ENCODE results near the gene KCNJ6.
"Not testable (repeated sequence)": the region's sequence is repeated elsewhere in the genome, so short reads cannot be mapped to it uniquely, and the experiment has no call there.

KCNJ6 gene

GRCh38 chr21:37916310-37917051 is at the start of gene KCNJ6:
TSS of gene KCNJ6 (minus strand) at chr21:37916457. CDS start at chr21:37840682, 75,775 bp downstream.
- no peak for DNase-seq (ENCODE audit: low read depth)

- DNase-seq (ENCODE audit: low read depth) = no peak
Observed at GRCh38 chr21:37965088-37965805, 49.0 kb upstream of the KCNJ6 start.

- DNase-seq (ENCODE audit: low read depth) = no peak
Observed at GRCh38 chr21:37958537-37958936, 42.3 kb upstream of the KCNJ6 start.

GRCh38 chr21:37956772-37957171 is 40.5 kb upstream of the KCNJ6 start:
- DNase-seq (ENCODE audit: low read depth) = no peak

GRCh38 chr21:37945036-37945435 is 28.8 kb upstream of the KCNJ6 start:
- DNase-seq (ENCODE audit: low read depth) = no peak

GRCh38 chr21:37944496-37944895 is 28.2 kb upstream of the KCNJ6 start:
- no peak for DNase-seq (ENCODE audit: low read depth)

GRCh38 chr21:37940691-37941090 is 24.4 kb upstream of the KCNJ6 start:
- no peak for DNase-seq (ENCODE audit: low read depth)

- no peak for DNase-seq (ENCODE audit: low read depth)
Observed at GRCh38 chr21:37939838-37940237, 23.6 kb upstream of the KCNJ6 start.

- no peak for DNase-seq (ENCODE audit: low read depth)
Observed at GRCh38 chr21:37939251-37939650, 23.0 kb upstream of the KCNJ6 start.

GRCh38 chr21:37937668-37938067 is 21.4 kb upstream of the KCNJ6 start:
- DNase-seq (ENCODE audit: low read depth) = no peak

- no peak for DNase-seq (ENCODE audit: low read depth)
Observed at GRCh38 chr21:37936010-37936785, 19.9 kb upstream of the KCNJ6 start.

- no peak for DNase-seq (ENCODE audit: low read depth)
Observed at GRCh38 chr21:37932936-37933335, 16.7 kb upstream of the KCNJ6 start.

GRCh38 chr21:37927711-37928110 is 11.5 kb upstream of the KCNJ6 start:
- no peak for DNase-seq (ENCODE audit: low read depth)

GRCh38 chr21:37921091-37921490 is 4.8 kb upstream of the KCNJ6 start:
- no peak for DNase-seq (ENCODE audit: low read depth)

GRCh38 chr21:37920302-37920701 is 4.0 kb upstream of the KCNJ6 start:
- DNase-seq (ENCODE audit: low read depth) = not testable (repeated sequence)

GRCh38 chr21:37917612-37918011 is 1.4 kb upstream of the KCNJ6 start:
- DNase-seq (ENCODE audit: low read depth) = peak; percentile 40

- no peak for DNase-seq (ENCODE audit: low read depth)
Observed at GRCh38 chr21:37915941-37916309, 332 bp downstream of the KCNJ6 start.

- DNase-seq (ENCODE audit: low read depth) = no peak
Observed at GRCh38 chr21:37915497-37915911, 753 bp downstream of the KCNJ6 start.

- no peak for DNase-seq (ENCODE audit: low read depth)
Observed at GRCh38 chr21:37912616-37913015, 3.6 kb downstream of the KCNJ6 start.

- no peak for DNase-seq (ENCODE audit: low read depth)
Observed at GRCh38 chr21:37909936-37910335, 6.3 kb downstream of the KCNJ6 start.

GRCh38 chr21:37908691-37909090 is 7.6 kb downstream of the KCNJ6 start:
- no peak for DNase-seq (ENCODE audit: low read depth)

GRCh38 chr21:37907076-37907475 is 9.2 kb downstream of the KCNJ6 start:
- DNase-seq (ENCODE audit: low read depth) = no peak

GRCh38 chr21:37905291-37905690 is 11.0 kb downstream of the KCNJ6 start:
- DNase-seq (ENCODE audit: low read depth) = no peak
